ENCODE data around the gene LIN9.

The LIN9 gene

DNA sequence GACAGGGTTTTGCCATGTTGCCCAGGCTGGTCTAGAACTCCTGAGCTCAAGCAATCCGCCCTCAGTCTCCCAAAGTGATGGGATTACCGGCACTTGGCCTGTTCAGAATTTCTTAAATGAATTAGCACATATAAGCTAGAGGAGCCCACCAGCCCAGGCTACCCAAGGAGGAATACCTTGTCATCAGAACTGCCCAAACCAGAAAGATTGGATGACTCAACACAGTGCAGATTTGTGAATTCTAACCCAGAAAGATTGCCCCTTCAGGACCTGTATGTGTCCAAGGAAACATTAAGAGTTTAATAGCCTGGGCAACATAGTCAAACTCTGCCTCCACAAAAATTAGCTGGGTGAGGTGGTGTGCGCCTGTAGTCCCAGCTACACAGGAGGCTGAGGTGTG lies 14.0 kb upstream of the LIN9 start:
- DNase-seq (ENCODE audit: low read depth in 3 of 3): no peak

- no peak for DNase-seq (ENCODE audit: low read depth in 3 of 3)
Measured at GRCh38 chr1:226320930-226321329, 12.0 kb upstream of the LIN9 start.

GRCh38 chr1:226318471-226318870 lies 9.5 kb upstream of the LIN9 start:
- no peak for DNase-seq (ENCODE audit: low read depth in 3 of 3)

GRCh38 chr1:226314055-226314454 lies 5.1 kb upstream of the LIN9 start:
- no peak for DNase-seq (ENCODE audit: low read depth in 3 of 3)

- no peak for DNase-seq (ENCODE audit: low read depth in 3 of 3)
Measured at GRCh38 chr1:226312065-226312464, 3.1 kb upstream of the LIN9 start.

- DNase-seq (ENCODE audit: low read depth in 3 of 3): no peak
Measured at GRCh38 chr1:226311376-226311775, 2.4 kb upstream of the LIN9 start.

DNA sequence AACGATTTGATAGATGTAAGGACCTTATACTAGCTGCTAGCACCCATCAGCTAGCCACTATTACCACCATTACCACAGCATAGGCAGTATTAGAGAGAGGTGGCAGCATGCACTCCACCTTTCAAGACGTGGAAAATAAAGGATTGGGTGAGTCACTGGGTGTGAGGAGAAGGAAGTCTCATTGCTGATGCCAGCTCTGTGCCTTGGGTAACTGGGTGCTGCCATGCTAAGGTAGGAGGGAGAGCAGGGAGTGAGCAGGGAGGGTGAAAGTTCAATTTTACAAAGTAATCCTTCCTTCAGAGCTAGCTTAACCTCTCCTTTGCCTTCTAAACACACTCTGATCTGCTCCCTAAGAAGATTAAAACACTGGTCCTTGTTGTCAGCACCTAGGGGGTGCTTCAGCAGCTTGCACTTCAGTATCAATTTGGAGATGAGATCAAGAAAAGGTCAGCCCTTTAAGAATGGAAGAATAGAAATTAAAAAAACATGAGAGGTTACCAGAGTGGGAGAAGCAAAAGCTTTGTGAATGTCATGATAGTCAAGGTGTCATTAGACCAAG lies 1.8 kb upstream of the LIN9 start:
- no peak for DNase-seq (ENCODE audit: low read depth in 3 of 3)

DNA sequence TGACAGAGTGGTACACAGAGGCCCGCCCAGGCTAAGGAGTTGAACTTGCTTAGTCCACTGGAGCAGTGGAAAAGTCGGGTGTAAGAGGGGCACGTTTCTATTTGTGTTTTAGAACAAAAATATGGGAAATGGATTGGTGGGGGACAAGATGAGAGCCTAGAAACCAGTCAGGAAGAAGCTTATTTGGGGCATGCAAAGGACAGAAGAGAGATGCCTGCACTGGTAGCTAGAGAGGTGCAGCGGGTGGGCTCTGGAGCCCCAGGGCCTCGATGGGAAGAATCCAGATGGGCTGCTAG lies 1.2 kb upstream of the LIN9 start:
- DNase-seq (ENCODE audit: low read depth in 3 of 3): no peak

DNA sequence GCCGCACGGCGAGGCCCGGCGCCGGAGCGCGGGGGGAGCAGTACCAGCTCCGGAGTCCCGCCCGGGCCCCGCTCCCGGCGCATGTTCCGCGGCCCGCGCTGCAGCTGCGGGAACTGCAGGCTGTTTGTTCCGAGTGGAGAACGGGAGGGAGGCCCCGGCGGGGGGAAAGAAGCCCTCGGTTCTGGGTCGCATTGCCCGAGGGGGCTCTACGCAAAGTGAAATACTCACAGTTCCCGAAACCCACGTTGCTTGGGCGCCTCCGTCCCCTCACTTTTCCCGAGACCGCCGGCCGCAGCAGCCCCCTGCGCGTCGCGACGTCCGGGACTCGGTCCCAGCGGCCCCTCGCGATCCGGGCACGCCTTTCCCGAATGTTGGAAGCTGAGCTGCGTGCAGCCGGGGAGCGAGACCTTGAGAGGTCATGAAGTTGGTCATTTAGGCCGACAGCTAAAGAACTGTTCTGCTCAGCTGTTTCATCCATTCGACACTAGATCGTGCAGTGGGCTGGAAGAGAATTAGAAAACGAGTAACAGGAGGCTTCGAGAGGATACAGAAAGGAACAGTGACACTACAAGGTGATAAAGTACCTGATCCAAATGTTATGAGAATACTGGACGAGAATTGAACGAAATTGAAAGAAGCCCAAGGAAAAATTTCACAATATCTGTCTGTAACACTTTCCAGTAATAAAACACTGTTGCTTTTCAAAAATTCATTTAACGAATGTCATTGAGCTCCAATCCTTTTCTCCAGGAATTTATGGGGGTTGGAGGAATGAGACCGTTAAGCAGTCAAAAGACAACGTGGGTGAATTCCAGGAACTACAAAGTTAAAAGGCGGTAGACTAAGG lies 657 bp upstream of the LIN9 start:
- no peak for DNase-seq (ENCODE audit: low read depth in 3 of 3)

- peak in 1 of 3 experiments; percentile 4 for DNase-seq (ENCODE audit: low read depth in 3 of 3)
Measured at GRCh38 chr1:226308166-226308722, 720 bp downstream of the LIN9 start.

DNA sequence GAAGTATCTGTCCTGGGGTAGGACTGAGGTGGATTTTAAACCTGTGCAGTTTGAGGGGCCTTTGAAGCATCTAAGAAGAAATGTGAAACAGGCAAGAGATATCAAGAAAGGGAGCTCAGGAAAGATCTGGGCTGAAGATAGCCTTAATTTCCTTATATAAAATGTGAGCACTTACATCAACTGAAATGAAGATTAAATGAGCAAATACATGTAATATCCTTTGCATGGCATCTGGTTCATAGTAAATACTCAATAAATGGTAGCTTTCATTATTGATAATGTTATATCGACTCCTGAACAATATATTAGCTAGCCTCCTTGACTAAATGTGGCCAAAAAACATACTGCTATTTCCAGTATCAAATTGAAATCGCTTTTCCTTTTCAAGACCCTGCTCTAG lies 2.5 kb downstream of the LIN9 start:
- DNase-seq (ENCODE audit: low read depth in 3 of 3): no peak

DNA sequence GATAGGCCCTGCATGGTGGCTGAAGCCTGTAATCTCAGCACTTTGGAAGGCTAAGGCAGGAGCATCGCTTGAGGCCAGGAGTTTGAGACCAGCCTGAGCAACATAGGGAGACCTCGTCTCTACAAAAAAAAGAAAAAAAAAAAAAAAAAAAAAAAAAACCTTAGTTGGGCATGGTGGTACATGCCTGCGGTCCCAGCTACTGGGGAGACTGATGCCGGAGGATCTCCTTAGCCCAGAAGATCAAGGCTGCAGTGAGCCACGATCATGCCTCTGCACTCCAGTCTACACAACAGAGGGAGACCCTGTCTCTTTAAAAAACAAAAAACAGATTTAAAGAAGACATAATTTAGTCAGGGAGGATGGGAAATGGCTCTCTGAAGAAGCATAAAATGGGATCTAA lies 3.8 kb downstream of the LIN9 start:
- DNase-seq (ENCODE audit: low read depth in 3 of 3): no peak

- no peak for DNase-seq (ENCODE audit: low read depth in 3 of 3)
Measured at GRCh38 chr1:226304291-226304955, 4.5 kb downstream of the LIN9 start.

GRCh38 chr1:226302731-226303130 lies 6.2 kb downstream of the LIN9 start:
- no peak for DNase-seq (ENCODE audit: low read depth in 3 of 3)

DNA sequence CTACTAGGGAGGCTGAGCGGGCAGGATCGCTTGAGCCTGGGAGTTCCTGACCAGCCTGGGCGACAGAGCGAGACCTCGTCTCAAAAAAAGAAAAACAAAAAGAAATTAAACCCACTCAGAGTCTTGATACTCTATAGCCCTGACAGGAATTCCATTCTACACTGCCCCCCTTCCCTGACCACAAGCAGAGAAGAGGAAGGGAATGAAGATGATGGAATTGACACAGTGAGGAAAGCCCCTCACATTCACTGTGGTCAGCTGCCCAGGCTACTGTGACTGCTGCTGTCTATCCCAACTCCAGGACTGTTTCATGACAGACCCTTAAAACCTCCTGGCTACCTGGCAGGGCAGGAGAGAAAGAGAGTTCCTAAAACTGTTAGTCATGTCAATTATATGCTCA lies 12.1 kb downstream of the LIN9 start:
- DNase-seq (ENCODE audit: low read depth in 3 of 3): no peak

DNA sequence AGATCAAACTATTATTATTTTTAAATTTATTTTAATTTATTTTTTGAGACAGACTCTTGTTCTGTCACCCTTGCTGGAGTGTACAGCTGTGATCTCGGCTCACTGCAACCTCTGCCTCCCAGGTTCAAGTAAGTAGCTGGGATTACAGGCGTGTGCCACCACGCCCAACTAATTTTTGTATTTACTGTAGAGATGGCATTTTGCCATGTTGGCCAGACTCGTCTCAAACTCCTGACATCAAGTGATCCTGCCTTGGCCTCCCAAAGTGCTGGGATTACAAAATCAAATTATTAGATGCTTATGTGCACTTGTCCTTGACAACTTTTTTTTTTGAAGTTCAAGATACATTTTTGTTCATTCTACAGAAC lies 15.4 kb downstream of the LIN9 start:
- no peak for DNase-seq (ENCODE audit: low read depth in 3 of 3)

DNA sequence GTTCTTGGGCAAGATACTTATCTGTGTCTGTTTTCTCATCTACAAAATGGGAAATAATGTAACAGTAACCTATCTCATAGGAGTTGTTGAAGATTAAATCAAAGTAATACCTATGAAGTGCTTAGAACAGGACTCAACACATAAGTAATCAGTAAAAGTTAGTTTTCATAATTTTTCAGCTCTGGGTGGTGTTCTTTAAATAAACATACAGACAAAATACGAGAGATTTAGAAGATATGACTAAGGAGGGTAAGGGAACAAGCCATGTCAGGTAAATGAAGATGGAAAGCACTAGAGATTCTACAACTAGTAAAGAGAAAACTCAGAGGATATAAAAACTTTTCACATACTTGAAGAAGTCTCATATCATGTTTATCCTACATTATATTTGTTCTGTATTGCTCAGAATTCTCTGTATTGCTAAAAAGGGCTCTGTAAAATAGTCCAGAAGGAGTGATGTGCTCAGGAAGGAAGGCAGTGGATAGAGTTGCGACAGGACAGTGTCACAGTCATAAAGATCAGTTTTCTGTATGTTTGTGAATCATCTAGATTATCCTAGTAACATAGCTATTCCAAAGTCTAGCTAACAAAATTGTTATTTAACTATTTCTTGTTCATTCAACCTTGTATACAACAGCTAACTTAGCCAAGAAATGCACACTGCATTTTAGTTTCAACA lies 16.0 kb downstream of the LIN9 start:
- DNase-seq (ENCODE audit: low read depth in 3 of 3): no peak

GRCh38 chr1:226287587-226287986 lies 21.4 kb downstream of the LIN9 start:
- no peak for DNase-seq (ENCODE audit: low read depth in 3 of 3)

GRCh38 chr1:226281058-226281457 lies 27.9 kb downstream of the LIN9 start:
- no peak for DNase-seq (ENCODE audit: low read depth in 3 of 3)

- DNase-seq (ENCODE audit: low read depth in 3 of 3): no peak
Measured at GRCh38 chr1:226279498-226279897, 29.5 kb downstream of the LIN9 start.

DNA sequence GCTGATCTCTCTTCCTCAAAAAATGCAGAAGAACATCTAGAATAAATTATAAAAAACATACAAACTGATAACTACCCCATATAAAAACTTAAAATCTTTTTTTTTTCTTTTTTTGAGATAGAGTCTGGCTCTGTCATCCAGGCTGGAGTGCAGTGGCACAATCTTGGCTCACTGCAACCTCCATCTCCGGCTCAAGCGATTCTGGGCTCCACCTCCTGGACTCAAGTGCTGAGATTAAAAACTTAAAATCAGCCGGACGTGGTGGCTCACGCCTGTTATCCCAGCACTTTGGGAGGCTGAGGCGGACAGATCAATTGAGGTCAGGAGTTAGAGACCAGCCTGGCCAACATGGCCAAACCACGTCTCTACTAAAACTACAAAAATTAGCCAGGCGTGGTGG lies 31.1 kb downstream of the LIN9 start:
- DNase-seq (ENCODE audit: low read depth in 3 of 3): no peak

GRCh38 chr1:226276987-226277386 lies 32.0 kb downstream of the LIN9 start:
- no peak for DNase-seq (ENCODE audit: low read depth in 3 of 3)
